Kidney epithelial cell (primary cell): Measurements from ENCODE around the gene RXRA. TPM values are rescaled to one million over a fixed set of nuclear protein-coding genes. Genes with fewer than 3 reads are reported as not detected.

ENCODE experiments used
- DNase-seq: peaks from one replicate; pipeline ENCODE4 v3.0.0-alpha.2; 2010; ENCODE audit warnings: low read depth
- H3K27me3 ChIP-seq: 2 replicates; pipeline ENCODE4 v1.6.0; 2011; ENCODE audit warnings: low read length; ENCODE audit not compliant: control insufficient read depth, insufficient read depth
- H3K36me3 ChIP-seq: 2 replicates; pipeline ENCODE4 v1.5.1; 2011; ENCODE audit warnings: low read length; ENCODE audit not compliant: control insufficient read depth, insufficient read depth
- H3K4me3 ChIP-seq: 2 replicates; pipeline ENCODE4 v1.5.1; 2011; ENCODE audit warnings: low read depth, mild to moderate bottlenecking, control low read depth, low read length
- CTCF ChIP-seq: IDR thresholded peaks from 2 replicates; pipeline ENCODE4 v1.5.1; 2011; ENCODE audit warnings: mild to moderate bottlenecking, moderate library complexity, low read length, control low read depth, inconsistent platforms; ENCODE audit not compliant: insufficient read depth, poor library complexity, severe bottlenecking
- total RNA-seq: library from RNA; depleted of rRNA; stranded (reverse); fragments of >200 nt; gene quantifications from 2 replicates; pipeline ENCODE4 v1.2.3, GENCODE V29; 2015

Gene RXRA
- total RNA-seq, 1 donor from 2014 or later: 15.0 TPM

- H3K36me3 ChIP-seq: no peaks in the 10 kb centered on the region
- no peak for TF ChIP-seq CTCF
These were observed 126.5 kb downstream of the RXRA start for GRCh38 chr9:134452728-134453127.

GRCh38 chr9:134453776-134454475 lies 127.7 kb downstream of the RXRA start:
- no peaks in the 10 kb centered on the region for H3K36me3 ChIP-seq
- no peak overlapping the region for H3K4me3 ChIP-seq
- H3K27me3 ChIP-seq: peaks cover 3% of the 10 kb centered on the region
- no peak for TF ChIP-seq CTCF
- DNase-seq: no peak

More at GRCh38 chr9:134452728-134453127, 126.5 kb downstream of the RXRA start:
- Histone ChIP-seq H3K4me3 (no peak overlapping the region), H3K27me3 (peaks cover 3% of the 10 kb centered on the region)
- no peak for DNase-seq

GRCh38 chr9:134454476-134454857 lies 128.2 kb downstream of the RXRA start:
- no peak for DNase-seq
- TF ChIP-seq CTCF: no peak
- no peak overlapping the region for H3K4me3 ChIP-seq
- peaks cover 3% of the 10 kb centered on the region for H3K27me3 ChIP-seq
- no peaks in the 10 kb centered on the region for H3K36me3 ChIP-seq

GRCh38 chr9:134455021-134455471 lies 128.8 kb downstream of the RXRA start:
- H3K27me3 ChIP-seq: peaks cover 3% of the 10 kb centered on the region
- no peak for TF ChIP-seq CTCF
- no peak for DNase-seq

GRCh38 chr9:134455537-134455933 lies 129.3 kb downstream of the RXRA start:
- Histone ChIP-seq H3K27me3 (peaks cover 3% of the 10 kb centered on the region), H3K4me3 (no peak overlapping the region), H3K36me3 (no peaks in the 10 kb centered on the region)
- DNase-seq: no peak
- no peak for TF ChIP-seq CTCF

More at GRCh38 chr9:134455021-134455471, 128.8 kb downstream of the RXRA start:
- Histone ChIP-seq H3K36me3 (no peaks in the 10 kb centered on the region), H3K4me3 (no peak overlapping the region)
